Left renal pelvis (tissue), 4 donors: ENCODE data around the gene NTNG1. TPM values are rescaled to one million over a fixed set of nuclear protein-coding genes. Genes with fewer than 3 reads are reported as not detected.
"Not testable (repeated sequence)": the region's sequence is repeated elsewhere in the genome, so short reads cannot be mapped to it uniquely, and the experiment has no call there.

ENCODE experiments used
- DNase-seq, 4 donors: peaks; one replicate each; pipeline ENCODE4 v3.0.0-alpha.2; 2013; ENCODE audit warnings: low read depth in 4 of 4, low spot score in 3 of 4
- polyA plus RNA-seq, 4 donors: library from polyadenylated mRNA; unstranded; fragments of 120-200 nt; gene quantifications; one replicate each; pipeline ENCODE4 v1.2.1, GENCODE V29; 2013; ENCODE audit not compliant: insufficient read length in 4 of 4

The NTNG1 gene
- 10 to 100 TPM; 13.1 to 33.6 (median 27.5) TPM for polyA plus RNA-seq

GRCh38 chr1:107140703-107141490 is at the start of gene NTNG1:
NTNG1 (plus strand) TSS chr1:107141039.
- DNase-seq, result no peak

GRCh38 chr1:107091418-107091817 is 49.4 kb upstream of the NTNG1 start:
- DNase-seq, result no peak

GRCh38 chr1:107093395-107093794 is 47.4 kb upstream of the NTNG1 start:
- DNase-seq, result not testable (repeated sequence)

GRCh38 chr1:107095647-107096046 is 45.2 kb upstream of the NTNG1 start:
- DNase-seq, result no peak

GRCh38 chr1:107096690-107097089 is 44.1 kb upstream of the NTNG1 start:
- no peak for DNase-seq

GRCh38 chr1:107098961-107099360 is 41.9 kb upstream of the NTNG1 start:
- DNase-seq, result no peak

GRCh38 chr1:107100331-107100984 is 40.4 kb upstream of the NTNG1 start:
- DNase-seq, result no peak

- no peak for DNase-seq
Observed at GRCh38 chr1:107105914-107106313, 34.9 kb upstream of the NTNG1 start.

GRCh38 chr1:107110326-107110725 is 30.5 kb upstream of the NTNG1 start:
- DNase-seq, result no peak

- no peak for DNase-seq
Observed at GRCh38 chr1:107116306-107116790, 24.5 kb upstream of the NTNG1 start.

GRCh38 chr1:107122225-107122624 is 18.6 kb upstream of the NTNG1 start:
- DNase-seq, result no peak

GRCh38 chr1:107123741-107124140 is 17.1 kb upstream of the NTNG1 start:
- no peak for DNase-seq

- DNase-seq, result no peak
Observed at GRCh38 chr1:107124694-107125093, 16.1 kb upstream of the NTNG1 start.

GRCh38 chr1:107132195-107132594 is 8.6 kb upstream of the NTNG1 start:
- DNase-seq, result no peak

GRCh38 chr1:107132780-107133179 is 8.1 kb upstream of the NTNG1 start:
- no peak for DNase-seq

- peak in 1 of 4 donors; percentile 41 for DNase-seq
Observed at GRCh38 chr1:107135463-107135862, 5.4 kb upstream of the NTNG1 start.

- no peak for DNase-seq
Observed at GRCh38 chr1:107138166-107138565, 2.7 kb upstream of the NTNG1 start.

GRCh38 chr1:107138767-107139445 is 1.9 kb upstream of the NTNG1 start:
- no peak for DNase-seq

GRCh38 chr1:107139833-107140702 is 771 bp upstream of the NTNG1 start:
- DNase-seq, result no peak

GRCh38 chr1:107141491-107142126 is 770 bp downstream of the NTNG1 start:
- no peak for DNase-seq
